ENCODE results near the gene MFN2. TPM values are rescaled to one million over a fixed set of nuclear protein-coding genes. Genes with fewer than 3 reads are reported as not detected.

Gene MFN2
- total and polyA plus RNA-seq, 11 donors = 263 to 900 (median 625) TPM

DNA sequence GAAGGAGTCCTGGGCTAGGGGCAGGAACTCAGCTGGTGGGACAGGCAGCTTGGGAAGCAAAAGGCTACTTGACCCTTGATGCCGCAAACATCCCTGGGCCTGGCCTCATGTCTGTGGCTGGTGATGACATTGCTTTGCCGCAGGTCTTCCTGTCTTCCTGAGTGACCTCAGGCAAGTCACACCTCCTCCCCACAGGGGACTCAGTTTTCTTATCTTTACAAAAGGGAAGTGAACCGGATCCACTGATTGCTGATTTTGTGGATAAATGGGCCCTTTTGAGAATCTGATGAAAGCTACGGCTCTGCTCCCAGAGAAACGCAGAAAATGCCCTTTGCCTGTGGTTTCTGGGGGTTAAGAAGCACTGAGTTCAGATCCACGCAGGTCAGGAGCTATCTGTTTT, 25.0 kb upstream of the MFN2 start:
- ATAC-seq (no peak), DNase-seq (no peak)
- intact Hi-C loops (cut with DNase I) = no loop called here
- no peak overlapping the region for H3K4me3 ChIP-seq
- peaks cover 0 to 15% (median 0%) of the 10 kb centered on the region in 12 donors for H3K4me1 ChIP-seq
- no peak overlapping the region for H3K27ac ChIP-seq
- H3K9me3 ChIP-seq = no peaks in the 10 kb centered on the region
- no peak for TF ChIP-seq CTCF (IDR thresholded peaks at IDR 0.05)
- TF ChIP-seq POLR2A (IDR thresholded peaks at IDR 0.05) = no peak
- 76 to 82% (median 79%) methylated on average over 6 of the region's 6 CpGs for WGBS, 4 donors
- peaks cover 0 to 92% (median 76%) of the 10 kb centered on the region in 9 donors for H3K36me3 ChIP-seq
- H3K27me3 ChIP-seq = no peaks in the 10 kb centered on the region

DNA sequence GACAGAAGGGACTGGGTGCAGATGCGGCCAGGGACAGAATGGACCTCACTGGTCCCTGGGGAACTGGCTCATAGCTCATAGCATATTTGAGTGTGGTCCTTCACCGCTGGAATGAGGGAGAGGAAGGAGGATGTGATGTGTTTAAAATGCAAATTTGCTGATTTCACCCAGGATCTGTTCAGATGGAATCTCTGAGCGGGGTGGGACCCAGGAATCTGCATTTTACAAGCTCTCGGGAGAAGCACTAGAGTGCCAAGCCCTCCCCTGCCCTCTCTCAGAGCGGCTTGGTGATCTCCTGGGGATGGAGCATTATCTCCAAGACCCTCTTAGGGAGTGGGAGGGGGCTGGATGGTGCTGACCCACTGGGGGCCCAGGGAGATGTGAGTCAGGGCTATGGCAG, 22.8 kb upstream of the MFN2 start:
- ATAC-seq (peak in 1 of 4 donors; percentile 13), DNase-seq (no peak)
- H3K27ac ChIP-seq = no peak overlapping the region
- H3K9me3 ChIP-seq = no peaks in the 10 kb centered on the region
- peaks cover 0 to 19% (median 0%) of the 10 kb centered on the region in 12 donors for H3K4me1 ChIP-seq
- TF ChIP-seq CTCF (IDR thresholded peaks at IDR 0.05) (no peak), POLR2A (IDR thresholded peaks at IDR 0.05) (no peak)
- H3K4me3 ChIP-seq = no peak overlapping the region
- H3K27me3 ChIP-seq = no peaks in the 10 kb centered on the region
- peaks cover 0 to 94% (median 76%) of the 10 kb centered on the region in 9 donors for H3K36me3 ChIP-seq
- intact Hi-C loops (cut with DNase I) = no loop called here
- 66 to 89% (median 83%) methylated on average over 3 to 5 of the region's 5 CpGs for WGBS, 4 donors

DNA sequence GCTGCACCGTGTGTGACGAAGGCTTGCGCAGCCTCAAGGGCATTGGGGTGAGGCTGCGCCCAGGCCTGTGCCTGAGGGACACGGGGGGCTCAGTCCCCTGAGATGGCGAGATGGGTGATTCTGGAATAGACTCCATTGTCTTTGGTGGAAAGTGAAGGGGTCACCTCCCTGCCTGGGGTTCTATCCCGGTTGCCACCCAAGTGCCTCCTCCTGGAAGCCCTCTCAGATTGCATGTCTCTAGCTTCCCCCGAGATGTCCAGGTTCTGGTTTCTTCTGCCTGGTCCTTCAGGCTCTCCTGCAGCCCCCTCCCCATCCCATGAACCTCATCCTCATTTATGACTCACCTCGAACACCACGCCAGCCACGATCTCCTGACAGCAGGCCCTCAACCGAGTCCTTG, 22.3 kb upstream of the MFN2 start:
- H3K36me3 ChIP-seq = peaks cover 0 to 95% (median 77%) of the 10 kb centered on the region in 9 donors
- WGBS, 4 donors = 92 to 96% (median 95%) methylated on average over 6 to 12 of the region's 12 CpGs

DNA sequence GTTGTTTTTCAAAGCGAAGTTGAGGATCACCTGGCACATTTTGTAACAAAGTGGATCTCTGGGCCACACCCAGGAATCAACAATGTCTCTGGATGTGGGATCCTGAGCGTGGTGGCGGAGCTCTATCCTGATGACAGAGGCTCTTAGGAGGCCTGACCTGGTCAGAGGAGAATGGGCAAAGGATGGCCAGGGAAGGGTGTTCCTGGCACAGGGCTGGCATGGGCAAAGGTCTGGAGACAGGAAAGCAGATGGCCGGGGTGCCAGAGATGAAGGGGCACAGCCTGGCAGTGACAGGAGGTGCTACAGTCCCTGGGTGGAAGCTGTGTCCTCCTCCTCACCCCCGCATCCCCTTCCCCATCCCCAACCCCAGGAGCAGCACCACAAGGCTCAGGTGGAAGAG, 20.0 kb upstream of the MFN2 start:
- Histone ChIP-seq H3K27ac (peak overlapping the region in 1 of 12 donors; percentile 87), H3K4me3 (no peak overlapping the region), H3K27me3 (no peaks in the 10 kb centered on the region), H3K4me1 (peaks cover 0 to 19% (median 0%) of the 10 kb centered on the region in 12 donors), H3K36me3 (peaks cover 0 to 99% (median 89%) of the 10 kb centered on the region in 9 donors), H3K9me3 (no peaks in the 10 kb centered on the region)
- DNase-seq (no peak), ATAC-seq (no peak)
- 93 to 99% (median 95%) methylated on average over 3 to 5 of the region's 5 CpGs for WGBS, 4 donors
- no peak for TF ChIP-seq CTCF (IDR thresholded peaks at IDR 0.05)
- TF ChIP-seq POLR2A (IDR thresholded peaks at IDR 0.05) = no peak
- intact Hi-C loops (cut with DNase I) = loop anchor here in 2 of 10 donors (10.0 kb wide), 1 partner anchor 125 kb away; no protein-coding TSS in a partner anchor

More for the DNA sequence above, 22.3 kb upstream of the MFN2 start:
- Histone ChIP-seq H3K27ac (no peak overlapping the region), H3K4me1 (peaks cover 0 to 19% (median 0%) of the 10 kb centered on the region in 12 donors), H3K27me3 (no peaks in the 10 kb centered on the region), H3K4me3 (no peak overlapping the region), H3K9me3 (no peaks in the 10 kb centered on the region)
- TF ChIP-seq POLR2A (IDR thresholded peaks at IDR 0.05) (no peak), CTCF (IDR thresholded peaks at IDR 0.05) (no peak)
- DNase-seq (no peak), ATAC-seq (no peak)
- intact Hi-C loops (cut with DNase I) = no loop called here

Data from heart left ventricle (tissue), 16 donors.